Aorta (tissue), 5 donors: ENCODE measurements around the gene CDH16. TPM values are rescaled to one million over a fixed set of nuclear protein-coding genes. Genes with fewer than 3 reads are reported as not detected.

ENCODE experiments used
- ATAC-seq: fragments of 200-7000 bp; cut with Tn5 transposase; one replicate; pipeline ENCODE4 v1.9.1; 2022; ENCODE audit warnings: moderate library complexity; ENCODE audit not compliant: low FRiP score
- DNase-seq, 2 donors: peaks; one replicate each; pipeline ENCODE4 v3.0.0-alpha.2; 2020
- H3K27ac ChIP-seq, 2 donors: one replicate each; pipeline ENCODE4 v1.5.1; 2013; ENCODE audit warnings: low read length in 2 of 2, mild to moderate bottlenecking in 2 of 2, moderate library complexity in 2 of 2, control low read depth in 1 of 2, inconsistent platforms in 1 of 2, low read depth in 1 of 2
- H3K27me3 ChIP-seq, 2 donors: one replicate each; pipeline ENCODE4 v1.6.1; 2013; ENCODE audit warnings: control low read depth in 1 of 2, low read length in 1 of 2, mild to moderate bottlenecking in 1 of 2, moderate library complexity in 1 of 2; ENCODE audit not compliant: insufficient read depth in 2 of 2, control insufficient read depth in 1 of 2
- H3K36me3 ChIP-seq, 2 donors: one replicate each; pipeline ENCODE4 v1.6.1; 2013; ENCODE audit warnings: control low read depth in 1 of 2, low read length in 1 of 2, mild to moderate bottlenecking in 1 of 2; ENCODE audit not compliant: insufficient read depth in 2 of 2, control insufficient read depth in 1 of 2
- H3K4me1 ChIP-seq, 2 donors: one replicate each; pipeline ENCODE4 v1.6.1; 2013; ENCODE audit warnings: low read length in 2 of 2, control low read depth in 1 of 2, mild to moderate bottlenecking in 1 of 2, moderate library complexity in 1 of 2; ENCODE audit not compliant: insufficient read depth in 2 of 2, control insufficient read depth in 1 of 2
- H3K4me3 ChIP-seq, 2 donors: one replicate each; pipeline ENCODE4 v1.5.1; 2013; ENCODE audit warnings: low read length in 2 of 2, control low read depth in 1 of 2, mild to moderate bottlenecking in 1 of 2
- H3K9me3 ChIP-seq: one replicate; pipeline ENCODE4 v1.6.1; 2013; ENCODE audit warnings: mild to moderate bottlenecking, low read length; ENCODE audit not compliant: control insufficient read depth
- WGBS, 2 donors: extraction: QIAGEN DNeasy Blood & Tissue Kit; methylation state at CpG; one replicate each; pipeline ENCODE4 v1.1.7; 2013; 5-methylcytosine and 5-hydroxymethylcytosine counted together
- intact Hi-C, 2 donors: fragments of 100-400 bp; cut with DNase I; formaldehyde crosslinking; loops; one replicate each; pipeline versions ENCODE4 v1.14.2 to v1.15.0; 2022
- polyA plus RNA-seq, 2 donors: library from polyadenylated mRNA; stranded (reverse); fragments of 200-250 nt; gene quantifications; one replicate each; pipeline ENCODE4 v1.2.3, GENCODE V29; 2013
- total RNA-seq, 2 donors: library from RNA; stranded (reverse); fragmentation: NEBNext Ultra II Directional; extraction: Animal tissue kit (Norgen Biotek cat#: 25700); gene quantifications; one replicate each; pipeline ENCODE4 v1.2.1, GENCODE V29; 2021
- donor health status: healthy with polysubstance abuse.
- donor health status: Bipolar disorder and iron deficiency.
- donor health status: DM: no; HTN: no; CAD: no.
- donor health status: DM: no; HTN: no; CAD: no.
- donor health status: DM: yes; HTN: yes; CAD: no.

The CDH16 gene
- total and polyA plus RNA-seq, 4 donors: 0.18 TPM; not detected in 3

DNA sequence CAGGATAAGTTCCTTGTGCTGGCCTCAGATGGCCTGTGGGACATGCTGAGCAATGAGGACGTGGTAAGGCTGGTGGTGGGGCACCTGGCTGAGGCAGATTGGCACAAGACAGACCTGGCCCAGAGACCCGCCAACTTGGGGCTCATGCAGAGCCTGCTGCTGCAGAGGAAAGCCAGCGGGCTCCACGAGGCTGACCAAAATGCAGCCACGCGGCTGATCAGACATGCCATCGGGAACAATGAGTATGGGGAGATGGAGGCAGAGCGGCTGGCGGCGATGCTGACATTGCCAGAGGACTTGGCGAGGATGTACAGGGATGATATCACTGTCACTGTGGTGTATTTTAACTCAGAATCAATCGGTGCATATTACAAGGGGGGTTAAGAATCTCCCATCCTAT lies 33.2 kb downstream of the CDH16 start:
- no peak for ATAC-seq
- Histone ChIP-seq H3K4me1 (no peaks in the 10 kb centered on the region), H3K36me3 (peaks cover 0 to 4% of the 10 kb centered on the region in 2 donors), H3K27me3 (no peaks in the 10 kb centered on the region), H3K4me3 (no peak overlapping the region), H3K9me3 (no peaks in the 10 kb centered on the region), H3K27ac (no peak overlapping the region)
- intact Hi-C loops: no loop called here
- DNase-seq: peak in 1 of 2 donors; percentile 59
- 91 to 94% methylated on average over 12 of the region's 12 CpGs for WGBS, 2 donors

DNA sequence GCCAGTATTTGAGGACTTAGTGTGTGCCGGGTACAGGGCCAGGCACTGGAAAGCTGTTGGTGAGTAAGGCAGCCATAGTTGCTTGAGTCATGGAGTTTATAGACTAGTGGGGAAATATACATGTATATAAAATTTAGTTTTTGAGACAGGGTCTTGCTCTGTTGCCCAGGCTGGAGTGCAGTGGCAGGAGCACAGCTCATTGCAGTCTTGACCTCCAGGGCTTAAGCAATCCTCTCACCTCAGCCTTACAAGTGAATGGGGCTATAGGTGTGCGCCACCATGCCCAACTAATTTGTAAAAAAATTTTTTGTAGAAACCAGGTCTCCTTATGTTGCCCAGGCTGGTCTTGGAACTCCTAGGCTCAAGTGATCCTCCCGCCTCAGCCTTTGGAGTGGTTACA lies 36.0 kb downstream of the CDH16 start:
- 96 to 98% methylated on average over 3 of the region's 3 CpGs for WGBS, 2 donors
- no peak overlapping the region for H3K27ac ChIP-seq
- intact Hi-C loops: no loop called here
- peak in 1 of 2 donors; percentile 47 for DNase-seq
- no peaks in the 10 kb centered on the region for H3K4me1 ChIP-seq
- H3K9me3 ChIP-seq: no peaks in the 10 kb centered on the region
- no peak overlapping the region for H3K4me3 ChIP-seq
- H3K36me3 ChIP-seq: peaks cover 0 to 4% of the 10 kb centered on the region in 2 donors
- no peak for ATAC-seq
- no peaks in the 10 kb centered on the region for H3K27me3 ChIP-seq

DNA sequence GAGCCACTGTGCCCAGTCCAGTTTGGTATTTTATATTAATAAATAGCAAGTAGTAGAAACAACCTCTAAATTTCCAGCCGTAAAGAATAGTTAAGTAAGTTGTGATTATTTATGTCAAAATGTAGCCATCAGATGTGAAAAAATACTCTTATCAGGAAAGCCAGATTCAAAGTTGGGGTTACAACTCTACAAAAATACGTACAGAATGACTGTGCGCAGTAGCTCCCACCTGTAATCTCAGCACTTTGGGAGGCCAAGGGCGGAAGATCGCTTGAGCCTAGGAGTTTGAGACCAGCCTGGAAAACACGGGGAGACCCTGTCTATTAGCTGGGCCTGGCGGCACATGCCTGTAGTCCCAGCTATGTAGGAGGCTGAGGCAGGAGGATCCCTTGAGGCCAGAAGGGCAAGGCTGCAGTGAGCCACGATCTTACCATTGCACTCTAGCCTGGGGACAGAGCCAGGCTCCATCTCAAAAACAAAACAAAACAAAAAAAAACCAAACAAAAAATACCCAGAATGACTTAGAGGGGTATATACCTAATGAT lies 36.6 kb downstream of the CDH16 start:
- no peak for ATAC-seq
- 91 to 94% methylated on average over 8 of the region's 8 CpGs for WGBS, 2 donors
- no peaks in the 10 kb centered on the region for H3K4me1 ChIP-seq
- intact Hi-C loops: no loop called here
- H3K27me3 ChIP-seq: no peaks in the 10 kb centered on the region
- H3K4me3 ChIP-seq: no peak overlapping the region
- peaks cover 0 to 4% of the 10 kb centered on the region in 2 donors for H3K36me3 ChIP-seq
- no peak overlapping the region for H3K27ac ChIP-seq
- peak in 1 of 2 donors; percentile 55 for DNase-seq
- no peaks in the 10 kb centered on the region for H3K9me3 ChIP-seq

DNA sequence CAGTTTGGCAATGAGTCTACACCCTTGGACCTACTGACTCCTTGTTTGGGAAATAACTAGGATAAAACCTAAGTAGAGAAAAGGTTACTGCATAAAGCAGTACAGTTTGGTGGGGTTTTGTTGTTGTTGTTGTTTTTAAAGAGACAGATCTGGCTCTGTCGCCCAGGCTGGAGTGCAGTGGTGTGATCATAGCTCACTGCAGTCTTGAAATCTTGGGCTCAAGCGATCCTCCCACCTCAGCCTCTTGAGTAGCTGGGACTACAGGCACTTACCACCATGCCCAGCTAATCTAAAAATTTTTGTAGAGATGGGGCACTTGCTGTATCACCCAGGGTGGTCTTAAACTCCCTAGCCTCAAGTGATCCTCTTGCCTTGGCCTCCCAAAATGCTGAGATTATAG lies 37.1 kb downstream of the CDH16 start:
- Histone ChIP-seq H3K27ac (no peak overlapping the region), H3K27me3 (no peaks in the 10 kb centered on the region), H3K4me1 (no peaks in the 10 kb centered on the region), H3K36me3 (peaks cover 0 to 4% of the 10 kb centered on the region in 2 donors), H3K9me3 (no peaks in the 10 kb centered on the region), H3K4me3 (no peak overlapping the region)
- intact Hi-C loops: no loop called here
- 88 to 97% methylated on average over 2 of the region's 2 CpGs for WGBS, 2 donors
- ATAC-seq (no peak), DNase-seq (peak in 1 of 2 donors; percentile 22)

DNA sequence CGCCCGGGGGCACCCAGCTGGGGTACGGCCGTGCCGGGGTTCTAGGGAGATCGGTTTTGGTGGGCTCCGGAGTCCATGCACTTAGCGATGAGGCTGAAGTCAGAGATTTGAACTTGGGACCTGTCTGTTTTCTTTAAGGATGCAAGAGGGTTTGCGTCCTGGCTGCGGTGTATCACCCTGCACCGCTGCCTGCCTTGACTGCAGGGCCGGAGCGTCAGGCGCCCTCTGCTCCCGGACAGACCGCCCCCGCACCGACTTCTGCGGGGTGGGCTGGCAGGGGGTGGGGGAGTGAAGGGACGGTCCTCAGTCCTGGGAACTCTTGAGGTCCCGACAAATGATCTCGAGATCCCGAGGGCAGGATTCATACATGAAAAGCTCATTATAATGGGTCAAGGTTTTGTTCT lies 37.7 kb downstream of the CDH16 start:
- Histone ChIP-seq H3K4me3 (peak overlapping the region; percentile 23 to 51), H3K4me1 (no peaks in the 10 kb centered on the region), H3K36me3 (peaks cover 0 to 4% of the 10 kb centered on the region in 2 donors), H3K9me3 (no peaks in the 10 kb centered on the region), H3K27ac (no peak overlapping the region), H3K27me3 (no peaks in the 10 kb centered on the region)
- 9 to 11% methylated on average over 23 of the region's 23 CpGs for WGBS, 2 donors
- DNase-seq: peak in 1 of 2 donors; percentile 75
- ATAC-seq: no peak
- intact Hi-C loops: no loop called here

DNA sequence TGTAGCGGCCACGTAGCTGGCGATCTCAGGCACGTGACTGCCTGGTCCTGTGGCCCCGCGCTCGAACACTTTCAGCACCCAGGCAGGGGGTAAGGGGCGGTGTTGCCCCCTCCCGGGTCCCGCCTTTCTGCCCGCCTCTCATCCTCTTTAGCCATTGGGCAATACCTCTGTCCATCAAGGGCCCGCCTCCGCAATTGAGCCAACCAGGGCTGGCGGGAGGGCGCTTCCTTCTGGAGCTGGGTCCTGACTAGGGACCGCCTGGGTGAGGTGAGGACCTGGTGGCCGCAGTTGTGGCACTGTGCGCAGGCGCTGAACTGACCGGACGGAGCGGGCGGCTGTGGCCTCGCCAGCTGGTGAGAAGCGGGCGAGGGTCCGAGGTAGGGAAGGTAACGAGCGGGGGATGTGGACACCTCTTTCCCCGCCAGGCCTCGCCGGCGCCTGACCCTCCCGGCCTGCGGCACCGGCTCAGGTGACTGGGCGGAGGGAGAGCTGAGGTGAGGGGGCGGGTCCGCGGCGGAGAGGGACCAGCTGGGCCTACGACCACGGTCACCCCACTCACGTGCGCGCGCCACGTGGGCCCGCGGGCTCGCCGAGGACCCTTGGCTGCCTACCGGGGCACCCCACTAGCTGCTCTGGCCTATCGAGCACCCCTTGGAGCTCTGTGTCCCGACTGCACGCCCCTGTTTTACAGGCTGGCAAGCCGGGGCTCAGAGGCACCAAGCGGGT lies 38.2 kb downstream of the CDH16 start, which contains the start of gene PDP2:
PDP2 (plus strand) TSS at position 228 of the 726 bp plus-strand sequence. CDS start 3,770 bp downstream, outside the sequence.
- intact Hi-C loops: no loop called here
- H3K4me1 ChIP-seq: no peaks in the 10 kb centered on the region
- no peaks in the 10 kb centered on the region for H3K27me3 ChIP-seq
- peak within 1 kb of the TSS; percentile 23 to 51 for H3K4me3 ChIP-seq
- DNase-seq (peak; percentile 96 to 97), ATAC-seq (peak; percentile 97)
- H3K36me3 ChIP-seq: peaks cover 0 to 4% of the 10 kb centered on the region in 2 donors
- WGBS, 2 donors: 0% methylated on average over 54 to 58 of the region's 58 CpGs
- H3K9me3 ChIP-seq: no peaks in the 10 kb centered on the region
- H3K27ac ChIP-seq: no peak within 1 kb of the TSS

DNA sequence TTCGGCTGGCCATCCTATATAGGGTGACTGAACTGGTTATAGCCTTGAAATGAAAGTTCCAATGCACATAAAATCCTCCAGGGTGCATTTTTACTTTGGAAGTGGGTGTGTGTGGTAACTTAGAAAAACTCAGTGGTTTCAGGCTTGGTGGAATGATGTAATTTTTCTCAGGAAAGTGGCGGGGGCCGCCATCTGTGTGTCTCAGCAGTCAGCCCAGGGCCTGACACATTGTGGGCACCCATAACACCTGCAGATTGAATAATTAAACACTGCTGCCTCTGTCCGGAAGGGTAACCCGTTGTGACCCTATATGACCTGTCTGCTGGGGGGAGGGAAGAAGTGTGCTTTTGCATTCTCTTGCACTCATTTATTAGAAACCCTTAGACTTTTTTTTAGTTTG lies 40.6 kb downstream of the CDH16 start:
- H3K36me3 ChIP-seq: no peaks in the 10 kb centered on the region
- ATAC-seq (no peak), DNase-seq (peak in 1 of 2 donors; percentile 23)
- H3K9me3 ChIP-seq: no peaks in the 10 kb centered on the region
- H3K4me1 ChIP-seq: no peaks in the 10 kb centered on the region
- no peak overlapping the region for H3K27ac ChIP-seq
- WGBS, 2 donors: 64 to 71% methylated on average over 5 of the region's 5 CpGs
- no peaks in the 10 kb centered on the region for H3K27me3 ChIP-seq
- no peak overlapping the region for H3K4me3 ChIP-seq
- intact Hi-C loops: no loop called here

DNA sequence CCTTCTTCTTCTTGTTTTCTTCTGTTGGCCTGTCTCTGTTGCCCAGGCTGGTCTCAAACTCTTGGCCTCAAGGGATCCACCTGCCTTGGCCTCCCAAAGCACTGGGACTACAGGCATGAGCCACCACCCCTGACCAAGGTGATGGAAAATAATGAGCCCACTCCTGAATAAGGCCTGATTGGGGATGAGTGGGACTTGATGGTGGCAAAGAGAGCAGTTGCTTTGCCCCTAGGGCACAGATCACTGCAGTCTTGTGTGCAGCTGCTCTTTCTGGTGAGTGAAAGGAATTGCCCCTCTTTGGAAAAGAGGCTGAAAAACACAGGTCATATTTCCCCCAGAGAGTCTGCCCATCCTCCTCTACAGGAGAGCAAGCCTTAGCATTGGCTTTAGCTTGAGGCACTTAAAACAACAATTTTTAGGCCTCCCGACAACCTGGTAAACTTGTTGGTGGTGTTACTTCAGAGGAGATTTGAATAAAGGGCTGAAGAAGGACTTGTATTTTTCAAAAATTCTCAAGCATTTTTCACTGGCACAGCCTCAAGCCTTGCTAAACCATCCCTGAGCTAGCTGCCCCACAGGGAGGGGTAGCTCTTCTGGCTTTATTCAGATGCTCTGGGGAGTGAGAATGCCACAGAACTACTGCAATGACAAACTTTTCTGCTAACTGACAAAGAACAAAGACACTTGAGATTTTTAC lies 44.5 kb downstream of the CDH16 start:
- Histone ChIP-seq H3K36me3 (no peaks in the 10 kb centered on the region), H3K4me3 (no peak overlapping the region), H3K27ac (peak overlapping the region in 1 of 2 donors; percentile 41), H3K27me3 (no peaks in the 10 kb centered on the region), H3K9me3 (no peaks in the 10 kb centered on the region), H3K4me1 (no peaks in the 10 kb centered on the region)
- ATAC-seq: no peak
- DNase-seq: peak in 1 of 2 donors; percentile 21
- intact Hi-C loops: no loop called here
- 57 to 61% methylated on average over 1 of the region's 1 CpG for WGBS, 2 donors
